Measurements from ENCODE around the gene TMEM80. TPM values are rescaled to one million over a fixed set of nuclear protein-coding genes. Genes with fewer than 3 reads are reported as not detected.

Gene TMEM80
- total RNA-seq, 4 donors from 2014 or later: 28.9 to 70.9 (median 42.9) TPM

- DNase-seq (ENCODE audit: low spot score in 2 of 2): peak; percentile 97 to 100
- intact Hi-C loops (cut with DNase I; ENCODE audit: low total_unique reads): no loop called here
- TF ChIP-seq CTCF (IDR thresholded peaks at IDR 0.05) (no peak), POLR2A (IDR thresholded peaks at IDR 0.05) (no peak)
- 3 to 5% methylated on average over 64 to 84 of the region's 103 CpGs for WGBS, 2 donors
- H3K4me3 ChIP-seq (ENCODE audit: low read depth, poor library complexity, severe bottlenecking): peak within 1 kb of the TSS; percentile 89
These were observed 891 bp upstream of the TMEM80 start, which contains the start of gene DEAF1 for GRCh38 chr11:694563-695287. Gene DEAF1 (minus strand): TSS chr11:695222. CDS start chr11:695047, 175 bp downstream.

GRCh38 chr11:695288-695537, 403 bp upstream of the TMEM80 start:
- intact Hi-C loops (cut with DNase I; ENCODE audit: low total_unique reads): no loop called here
- 0% methylated on average over 2 to 18 of the region's 25 CpGs for WGBS, 2 donors
- no peak for DNase-seq (ENCODE audit: low spot score in 2 of 2)
- peak overlapping the region; percentile 19 for H3K4me3 ChIP-seq (ENCODE audit: low read depth, poor library complexity, severe bottlenecking)
- no peak for TF ChIP-seq CTCF (IDR thresholded peaks at IDR 0.05)
- TF ChIP-seq POLR2A (IDR thresholded peaks at IDR 0.05): no peak

- 32 to 43% methylated on average over 11 of the region's 11 CpGs for WGBS, 2 donors
- DNase-seq (ENCODE audit: low spot score in 2 of 2): no peak
- intact Hi-C loops (cut with DNase I; ENCODE audit: low total_unique reads): no loop called here
These were observed 1.4 kb downstream of the TMEM80 start for GRCh38 chr11:696955-697491.

GRCh38 chr11:697811-698311, 2.2 kb downstream of the TMEM80 start:
- no peak overlapping the region for H3K4me3 ChIP-seq (ENCODE audit: low read depth, poor library complexity, severe bottlenecking)
- 31 to 49% methylated on average over 10 to 11 of the region's 11 CpGs for WGBS, 2 donors
- DNase-seq (ENCODE audit: low spot score in 2 of 2): no peak
- intact Hi-C loops (cut with DNase I; ENCODE audit: low total_unique reads): no loop called here
- no peak for TF ChIP-seq CTCF (IDR thresholded peaks at IDR 0.05)
- no peak for TF ChIP-seq POLR2A (IDR thresholded peaks at IDR 0.05)

More at GRCh38 chr11:696955-697491, 1.4 kb downstream of the TMEM80 start:
- H3K4me3 ChIP-seq (ENCODE audit: low read depth, poor library complexity, severe bottlenecking): no peak overlapping the region
- no peak for TF ChIP-seq POLR2A (IDR thresholded peaks at IDR 0.05)
- TF ChIP-seq CTCF (IDR thresholded peaks at IDR 0.05): no peak

- TF ChIP-seq CTCF (IDR thresholded peaks at IDR 0.05) (no peak), POLR2A (IDR thresholded peaks at IDR 0.05) (no peak)
- WGBS, 2 donors: 70 to 75% methylated on average over 17 of the region's 17 CpGs
- no peak overlapping the region for H3K4me3 ChIP-seq (ENCODE audit: low read depth, poor library complexity, severe bottlenecking)
- DNase-seq (ENCODE audit: low spot score in 2 of 2): no peak
- intact Hi-C loops (cut with DNase I; ENCODE audit: low total_unique reads): no loop called here
These were observed 3.0 kb downstream of the TMEM80 start for GRCh38 chr11:698493-699115.

Data from lower leg skin (tissue), 4 donors.